Erythroblast (primary cell): ENCODE measurements around the gene LRRC28.

ENCODE experiments used
- GATA1 ChIP-seq: IDR thresholded peaks from 2 replicates; pipeline ENCODE4 v1.6.1; 2011; ENCODE audit warnings: low read depth, mild to moderate bottlenecking, control low read depth, low read length, moderate library complexity
- POLR2A ChIP-seq: IDR thresholded peaks from 2 replicates; pipeline ENCODE4 v1.6.1; 2011; ENCODE audit warnings: mild to moderate bottlenecking, low read length

- TF ChIP-seq POLR2A (no peak), GATA1 (no peak)
Measured at GRCh38 chr15:99426431-99427105, 175.3 kb downstream of the LRRC28 start.
